DOHH2 (cell line): ENCODE measurements around the gene CYB5D1.

Source experiments
- EZH2phosphoT487 ChIP-seq: fragments of 200-600 bp; sonication (generic); IDR thresholded peaks from 2 replicates; pipeline ENCODE4 v1.6.1; 2017; ENCODE audit warnings: borderline replicate concordance, mild to moderate bottlenecking, antibody characterized with exemption, low read length, moderate library complexity, mixed read lengths
- TF ChIP-seq, protein P1 (sequence below): fragments of 200-600 bp; sonication (generic); IDR thresholded peaks from one replicate; pipeline ENCODE4 v1.5.1; 2014; ENCODE audit warnings: antibody characterized with exemption, mild to moderate bottlenecking, low read depth, low read length; ENCODE audit not compliant: poor library complexity, severe bottlenecking

DNA sequence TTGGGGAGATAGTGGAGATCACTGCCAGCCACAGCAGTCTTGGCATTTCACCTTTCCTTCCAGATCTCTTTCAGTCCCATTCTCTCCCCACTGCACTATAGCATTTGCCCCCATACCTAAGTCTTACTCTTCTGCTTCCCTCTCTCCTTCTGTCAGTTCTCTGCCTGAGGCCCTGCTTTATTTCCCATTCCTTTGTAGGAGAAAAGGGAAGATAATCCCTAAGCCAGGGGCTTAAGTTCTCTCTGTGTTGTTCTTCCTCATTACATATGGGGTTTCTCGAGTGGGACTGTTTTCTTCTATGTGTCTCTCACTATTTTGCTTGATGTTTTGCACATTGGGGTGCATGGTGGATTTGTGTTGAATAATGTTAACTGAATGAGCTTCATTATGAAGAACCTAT, 17.4 kb upstream of the CYB5D1 start:
- TF ChIP-seq, protein P1, sequence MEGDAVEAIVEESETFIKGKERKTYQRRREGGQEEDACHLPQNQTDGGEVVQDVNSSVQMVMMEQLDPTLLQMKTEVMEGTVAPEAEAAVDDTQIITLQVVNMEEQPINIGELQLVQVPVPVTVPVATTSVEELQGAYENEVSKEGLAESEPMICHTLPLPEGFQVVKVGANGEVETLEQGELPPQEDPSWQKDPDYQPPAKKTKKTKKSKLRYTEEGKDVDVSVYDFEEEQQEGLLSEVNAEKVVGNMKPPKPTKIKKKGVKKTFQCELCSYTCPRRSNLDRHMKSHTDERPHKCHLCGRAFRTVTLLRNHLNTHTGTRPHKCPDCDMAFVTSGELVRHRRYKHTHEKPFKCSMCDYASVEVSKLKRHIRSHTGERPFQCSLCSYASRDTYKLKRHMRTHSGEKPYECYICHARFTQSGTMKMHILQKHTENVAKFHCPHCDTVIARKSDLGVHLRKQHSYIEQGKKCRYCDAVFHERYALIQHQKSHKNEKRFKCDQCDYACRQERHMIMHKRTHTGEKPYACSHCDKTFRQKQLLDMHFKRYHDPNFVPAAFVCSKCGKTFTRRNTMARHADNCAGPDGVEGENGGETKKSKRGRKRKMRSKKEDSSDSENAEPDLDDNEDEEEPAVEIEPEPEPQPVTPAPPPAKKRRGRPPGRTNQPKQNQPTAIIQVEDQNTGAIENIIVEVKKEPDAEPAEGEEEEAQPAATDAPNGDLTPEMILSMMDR: no peak
- no peak for TF ChIP-seq EZH2phosphoT487
